Hematopoietic multipotent progenitor cell treated with erythropoietin and hydrocortisone succinate and interleukin-3 and kit ligand, for 6 days (in vitro differentiated cells): ENCODE data around the gene TMPRSS11F.
"Not testable (repeated sequence)": the region's sequence is repeated elsewhere in the genome, so short reads cannot be mapped to it uniquely, and the experiment has no call there.

ENCODE experiments used
- DNase-seq: peaks from one replicate; pipeline ENCODE4 v3.0.0-alpha.2; 2015

TMPRSS11F gene

DNA sequence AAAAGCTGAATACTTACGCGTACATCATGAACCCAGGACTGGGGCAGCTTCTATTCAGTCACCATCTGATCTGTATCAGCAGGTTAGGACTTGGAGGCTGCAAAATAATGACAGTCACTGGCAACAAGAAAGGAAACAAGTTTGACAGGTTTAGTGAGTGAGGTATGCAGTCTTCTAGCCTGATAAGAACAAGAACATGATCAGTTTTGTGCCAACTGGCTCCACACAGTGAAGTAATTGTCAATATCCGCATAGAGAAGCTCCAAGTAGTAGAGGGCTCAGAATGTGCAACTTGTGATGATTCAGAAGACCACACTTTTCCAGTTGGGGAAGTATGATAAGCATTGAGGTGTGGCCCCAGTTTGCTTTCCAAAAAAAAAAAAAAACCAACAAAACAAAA is at the start of gene TMPRSS11F:
Gene TMPRSS11F (minus strand): TSS at position 77 of the 400 bp plus-strand sequence. CDS start 49 bp downstream, at position 28.
- peak; percentile 75 for DNase-seq

DNA sequence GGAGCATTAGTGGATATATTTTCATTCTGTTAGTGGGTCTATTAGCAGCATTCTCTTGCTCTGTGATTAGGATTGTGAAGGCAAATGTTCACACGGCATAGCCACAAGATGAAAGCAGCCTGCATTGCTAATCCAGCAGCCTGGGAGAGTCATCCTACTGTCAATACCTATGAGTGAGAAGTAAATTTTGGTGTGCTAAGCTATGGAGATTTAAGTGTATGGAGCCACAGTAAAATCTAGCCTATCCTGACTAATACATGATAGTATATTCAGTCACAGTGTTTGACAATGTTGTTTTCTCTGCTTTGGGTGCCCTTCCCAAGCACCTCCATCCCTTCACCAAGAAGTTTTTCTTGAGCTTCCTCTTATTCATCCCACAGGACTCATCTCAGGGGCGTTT is 47.2 kb upstream of the TMPRSS11F start:
- DNase-seq = no peak

DNA sequence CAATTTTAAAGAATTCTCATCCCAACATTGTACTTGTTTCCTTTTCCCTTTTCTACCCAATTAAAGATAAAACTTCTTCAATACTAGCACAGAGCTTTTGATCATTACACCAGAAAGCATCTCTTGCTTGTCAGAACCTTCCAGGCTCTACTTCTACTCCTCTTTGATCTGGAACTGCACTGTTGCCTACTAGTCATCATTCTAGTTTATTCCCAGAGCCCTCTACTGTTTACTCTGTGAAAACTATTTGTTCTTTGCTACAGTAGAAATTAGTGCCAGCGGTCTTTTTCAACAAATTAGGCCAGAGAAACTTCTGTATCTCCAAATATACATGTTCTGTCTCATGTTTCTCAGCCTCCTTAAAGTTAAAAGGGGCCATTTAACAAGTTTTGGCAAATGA is 46.8 kb upstream of the TMPRSS11F start:
- DNase-seq = no peak

DNA sequence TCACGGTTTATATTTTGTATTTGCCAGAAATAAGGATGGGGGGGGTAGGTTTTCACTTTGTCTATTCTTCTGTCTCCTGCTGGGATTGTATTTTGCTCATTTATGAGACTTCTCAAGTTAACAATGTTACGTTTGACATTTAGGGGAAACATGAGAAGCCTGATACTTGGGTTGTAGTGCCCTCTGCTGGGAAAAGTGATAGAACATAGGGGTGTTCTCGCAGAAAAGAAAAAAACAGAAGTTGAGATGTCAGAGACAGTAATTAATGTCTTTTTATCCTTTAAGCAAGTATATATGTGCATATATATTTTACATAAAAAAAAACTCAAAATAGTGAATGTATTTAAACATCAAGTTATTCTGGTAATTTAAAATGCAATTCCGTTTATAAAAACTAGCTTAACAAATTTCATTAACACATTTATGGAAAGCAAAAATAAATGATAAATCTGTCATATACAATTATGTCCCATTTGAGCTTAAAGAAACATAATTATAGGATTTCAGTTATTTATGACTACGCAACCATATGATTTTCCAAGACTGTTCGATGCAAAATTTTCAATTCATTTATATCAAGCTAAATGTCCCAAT is 46.0 kb upstream of the TMPRSS11F start:
- DNase-seq = peak; percentile 85

DNA sequence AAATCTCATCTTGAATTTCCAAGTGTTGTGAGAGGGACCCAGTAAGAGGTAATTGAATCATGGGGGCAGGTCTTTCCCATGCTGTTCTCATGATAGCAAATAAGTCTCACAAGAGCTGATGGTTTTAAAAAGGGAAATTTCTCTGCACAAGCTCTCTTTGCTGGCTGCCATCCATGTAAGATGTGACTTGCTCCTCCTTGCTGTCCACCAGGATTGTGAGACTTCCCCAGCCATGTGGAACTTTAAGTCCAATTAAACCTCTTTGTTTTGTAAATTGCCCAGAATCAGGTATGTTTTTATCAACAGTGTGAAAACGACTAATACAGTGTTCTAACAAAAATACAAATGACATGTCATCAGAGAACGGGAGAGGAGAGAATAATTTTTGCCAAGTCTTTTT is 44.7 kb upstream of the TMPRSS11F start:
- DNase-seq = not testable (repeated sequence)

DNA sequence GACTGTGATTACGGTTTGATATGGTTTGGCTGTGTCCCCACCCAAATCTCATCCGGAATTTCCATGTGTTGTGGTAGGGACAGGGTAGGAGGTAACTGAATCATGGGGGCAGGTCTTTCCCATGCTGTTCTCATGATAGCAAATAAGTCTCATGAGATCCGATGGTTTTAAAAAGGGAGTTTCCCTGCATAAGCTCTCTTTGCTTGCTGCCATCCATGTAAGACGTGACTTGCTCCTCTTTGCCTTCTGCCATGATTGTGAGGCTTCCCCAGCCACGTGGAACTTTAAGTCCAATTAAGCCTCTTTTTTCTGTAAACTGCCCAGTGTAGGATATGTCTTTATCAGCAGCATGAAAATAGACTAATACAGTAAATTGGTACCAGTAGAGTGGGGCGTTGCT is 42.5 kb upstream of the TMPRSS11F start:
- DNase-seq = not testable (repeated sequence)

DNA sequence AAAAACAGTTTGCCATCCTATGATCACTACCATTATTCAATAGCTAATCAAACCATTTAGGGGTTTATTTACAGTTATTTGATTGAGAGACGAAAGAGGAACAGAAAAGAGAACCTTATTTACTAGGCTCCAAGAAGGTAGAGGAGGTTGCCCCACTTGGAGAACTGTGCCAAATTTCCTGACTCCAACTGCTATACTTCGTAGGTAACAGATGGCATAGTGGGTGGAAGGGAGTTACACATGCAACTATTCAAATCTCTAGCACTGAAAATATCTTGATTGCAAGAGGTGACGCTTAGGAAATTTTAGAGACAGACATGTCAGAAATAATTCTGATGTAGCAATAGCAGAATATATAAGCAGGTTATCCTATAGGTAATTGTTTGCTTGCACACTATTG is 38.0 kb upstream of the TMPRSS11F start:
- DNase-seq = no peak

DNA sequence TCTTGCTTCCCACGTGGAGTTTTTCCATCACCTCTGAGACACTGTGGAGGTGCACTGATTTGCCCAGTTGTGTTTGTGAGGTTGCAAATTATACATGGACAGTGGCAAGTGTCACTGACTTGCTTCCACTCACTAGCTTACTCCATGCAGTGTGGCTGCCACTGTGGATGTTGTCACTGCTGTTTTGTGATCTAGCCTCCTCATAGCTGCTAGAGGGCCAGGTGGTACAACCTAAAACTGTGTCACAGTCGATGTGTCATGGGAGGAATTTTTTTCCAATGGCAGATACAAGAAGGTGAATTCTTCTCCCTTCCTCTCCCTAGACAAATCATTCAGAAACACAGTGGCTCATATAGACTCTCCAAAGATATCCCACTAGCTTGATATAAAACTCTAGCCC is 37.5 kb upstream of the TMPRSS11F start:
- no peak for DNase-seq

DNA sequence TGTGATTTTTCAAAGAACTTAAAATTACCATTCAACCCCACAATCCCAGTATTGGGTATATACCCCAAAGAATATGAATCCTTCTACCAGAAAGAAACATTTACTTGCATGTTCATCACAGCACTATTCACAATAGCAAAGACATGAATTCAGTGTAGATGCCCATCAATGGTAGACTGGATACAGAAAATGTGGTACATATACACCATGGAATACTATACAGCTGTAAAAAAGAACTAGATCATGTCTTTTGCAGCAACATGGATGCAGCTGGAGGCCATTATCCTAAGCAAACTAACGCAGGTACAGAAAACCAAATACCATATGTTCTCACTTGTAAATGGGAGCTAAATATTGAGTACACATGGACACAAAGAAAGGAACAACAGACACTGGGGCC is 34.1 kb upstream of the TMPRSS11F start:
- DNase-seq = no peak

DNA sequence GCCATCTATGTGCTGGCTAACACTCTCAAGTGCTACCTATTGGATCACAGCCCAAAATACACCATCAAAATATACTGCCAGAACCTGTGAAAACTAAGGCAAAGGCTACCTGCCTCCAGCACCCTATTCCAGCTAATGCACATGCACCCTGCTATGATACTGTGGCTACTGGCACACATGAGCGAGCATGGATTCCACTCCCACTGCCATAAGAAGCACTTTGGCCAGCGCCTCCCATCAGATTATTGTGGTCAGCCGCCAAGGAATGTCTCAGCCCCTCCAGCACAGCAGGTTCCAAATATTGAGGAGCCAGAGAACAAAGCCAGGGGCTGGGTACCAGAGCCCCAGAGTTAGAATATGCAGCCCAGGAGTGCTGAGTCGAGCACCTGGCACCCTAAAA is 32.5 kb upstream of the TMPRSS11F start:
- no peak for DNase-seq

DNA sequence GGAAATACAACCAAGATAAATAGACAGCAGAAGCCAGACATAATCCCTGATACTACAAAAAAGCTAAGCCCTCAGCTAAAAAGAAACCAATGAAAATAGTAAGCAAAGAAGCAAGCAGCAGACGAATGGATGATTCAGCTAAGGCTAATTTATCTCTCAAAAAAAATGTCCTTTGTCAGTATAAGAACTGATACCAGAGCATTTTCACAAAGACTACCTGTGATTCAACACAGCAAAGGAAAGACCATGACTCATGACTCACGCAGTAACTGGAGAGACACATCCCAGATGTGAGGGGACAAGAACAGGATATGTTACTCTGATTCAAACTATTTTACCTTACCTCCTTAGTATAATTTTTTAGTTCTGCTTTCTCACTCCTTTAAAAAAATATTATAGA is 22.7 kb upstream of the TMPRSS11F start:
- no peak for DNase-seq

DNA sequence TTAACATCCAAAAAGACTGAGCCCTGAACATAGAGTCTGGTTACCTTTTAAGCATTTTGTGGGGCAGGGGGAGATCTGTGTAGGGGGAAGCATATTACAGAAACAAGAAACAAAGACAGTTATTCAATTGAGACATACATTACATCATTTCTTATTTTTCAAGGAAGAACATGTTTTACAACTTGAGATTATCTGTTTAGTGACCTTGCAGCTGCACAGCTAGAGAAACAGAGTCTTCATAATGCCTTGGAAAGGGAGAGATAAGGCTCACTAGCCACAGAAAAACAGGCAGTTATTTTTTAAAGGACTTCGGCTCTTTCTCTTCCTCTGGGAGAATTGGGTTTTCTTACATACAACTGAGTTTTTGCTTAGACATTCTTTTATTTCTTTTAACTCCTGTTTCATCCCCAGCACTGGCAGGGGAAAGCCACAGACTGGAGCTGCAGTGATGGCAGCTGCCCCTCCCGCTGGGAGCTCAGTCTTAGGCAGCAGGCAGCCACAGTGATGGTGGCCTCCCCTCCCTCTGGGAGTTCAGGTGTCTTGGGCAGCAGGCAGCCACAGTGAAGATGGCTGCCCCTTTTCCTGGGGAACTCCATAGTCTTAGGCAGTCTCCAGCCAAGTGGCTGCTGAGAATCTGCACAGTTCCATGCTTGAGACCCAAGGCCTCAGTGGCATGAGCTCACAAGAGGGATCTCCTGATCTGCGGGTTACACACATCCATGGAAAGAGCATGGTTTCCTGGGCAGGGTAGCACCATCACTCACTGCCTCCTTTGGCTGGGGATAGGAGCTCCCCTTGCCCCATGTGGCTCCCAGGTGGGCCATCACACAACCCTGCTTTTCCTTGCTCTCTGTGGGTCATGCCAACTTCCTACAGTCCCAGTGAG is 19.4 kb upstream of the TMPRSS11F start:
- DNase-seq = peak; percentile 22

DNA sequence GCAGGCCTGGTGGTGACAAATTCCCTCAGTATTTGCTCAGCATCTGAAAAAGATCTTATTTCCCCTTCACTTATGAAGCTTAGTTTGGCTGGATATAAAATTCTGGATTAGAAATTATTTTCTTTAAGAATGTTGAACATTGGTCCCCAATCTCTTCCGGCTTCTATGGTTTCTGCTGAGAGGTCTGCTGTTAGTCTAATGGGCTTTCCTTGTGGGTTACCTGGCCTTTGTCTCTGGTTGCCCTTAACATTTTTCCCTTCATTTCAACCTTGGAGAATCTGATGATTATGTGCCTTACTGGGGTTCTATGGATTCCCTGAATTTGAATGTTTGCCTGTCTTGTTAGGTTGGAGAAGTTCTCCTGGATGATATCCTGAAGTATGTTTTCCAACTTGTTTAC is 17.4 kb upstream of the TMPRSS11F start:
- DNase-seq = no peak

DNA sequence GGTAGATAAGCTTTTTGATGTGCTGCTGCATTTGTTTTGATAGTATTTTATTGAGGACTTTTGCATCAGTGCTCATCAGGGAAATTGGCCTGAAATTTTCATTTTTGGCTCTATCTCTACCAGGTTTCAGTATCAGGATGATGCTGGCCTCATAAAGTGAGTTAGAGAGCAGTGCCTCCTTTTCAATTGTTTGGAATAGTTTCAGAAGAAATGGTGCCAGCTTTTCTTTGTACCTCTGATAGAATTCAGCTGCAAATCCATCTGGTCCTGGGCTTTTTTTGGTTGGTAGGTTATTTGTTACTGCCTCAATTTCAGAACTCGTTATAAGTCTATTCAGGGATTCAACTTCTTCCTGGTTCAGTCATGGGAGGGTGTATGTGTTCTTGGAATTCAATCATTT is 15.6 kb upstream of the TMPRSS11F start:
- no peak for DNase-seq

DNA sequence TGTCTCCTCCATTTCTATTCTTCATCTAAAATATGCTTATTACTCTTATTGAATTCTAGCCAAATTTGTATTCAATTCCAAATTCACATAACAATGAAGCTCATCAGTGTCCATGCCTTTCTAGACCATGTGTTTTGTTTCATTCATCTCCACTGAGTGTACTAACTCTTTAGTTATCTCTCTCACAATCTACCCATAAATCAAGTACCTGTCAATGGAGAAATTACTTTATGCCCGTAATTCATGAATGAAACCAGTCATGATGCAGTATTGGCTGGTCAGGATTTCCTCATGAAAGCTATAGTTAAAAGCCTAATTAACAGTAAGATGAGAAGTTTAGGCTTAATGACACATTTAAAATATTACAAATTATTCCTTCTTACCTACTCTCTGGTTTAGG is 12.2 kb upstream of the TMPRSS11F start:
- DNase-seq = no peak

DNA sequence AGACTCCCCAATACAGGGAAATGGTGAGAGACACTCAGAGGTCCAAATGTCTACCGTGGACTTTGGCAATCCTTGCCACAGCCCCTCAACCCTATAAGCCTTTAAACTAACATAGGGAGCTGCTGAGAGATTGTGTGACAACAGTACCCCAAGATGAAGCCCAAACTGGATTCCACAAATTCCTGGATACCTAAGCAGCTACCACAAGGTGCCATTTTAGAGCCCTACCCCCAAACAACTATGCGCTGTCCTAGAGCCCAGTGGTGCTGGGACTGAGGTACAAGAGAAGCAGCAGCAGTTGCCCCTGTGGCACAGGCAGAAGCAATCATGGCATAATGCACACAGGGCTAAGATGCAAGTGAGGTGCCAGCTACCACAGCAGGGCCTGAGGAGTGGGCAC is 2.7 kb upstream of the TMPRSS11F start:
- DNase-seq = no peak

DNA sequence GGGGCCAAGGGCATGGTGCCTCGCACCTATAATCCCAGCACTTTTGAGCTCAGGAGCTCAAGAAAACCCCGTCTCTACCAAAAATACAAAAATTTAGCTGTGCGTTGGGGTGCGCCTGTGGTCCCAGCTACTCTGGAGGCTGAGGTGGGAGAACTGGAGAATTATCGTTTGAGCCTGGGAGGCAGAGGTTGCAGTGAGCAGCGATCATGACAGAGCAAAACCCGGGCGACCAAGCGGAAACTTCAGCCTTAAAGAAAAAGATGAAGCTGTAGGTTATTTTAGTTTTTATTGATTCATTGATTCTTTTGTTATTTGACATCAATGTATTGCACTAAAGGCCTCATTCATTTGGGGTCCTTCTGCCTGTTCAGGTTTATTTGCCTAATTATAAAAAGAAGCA is 5.4 kb downstream of the TMPRSS11F start:
- DNase-seq = no peak

DNA sequence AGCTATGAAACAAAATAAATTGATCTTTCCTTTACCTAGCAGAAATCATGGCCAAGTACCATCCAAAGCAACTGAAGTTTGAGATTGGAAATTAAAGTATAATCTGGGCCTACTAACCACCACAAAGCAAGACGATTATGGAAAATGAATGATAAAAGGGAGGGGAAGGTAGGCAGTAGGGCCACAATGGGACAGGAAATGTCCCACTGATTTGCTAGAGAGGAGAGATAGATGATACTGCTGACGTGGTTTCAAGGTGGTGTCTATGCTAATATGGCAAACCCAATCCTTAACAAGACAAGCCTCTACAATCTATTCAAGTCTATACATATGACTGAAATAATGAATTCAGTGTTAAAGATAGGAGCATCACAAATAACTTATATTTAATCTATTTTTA is 6.1 kb downstream of the TMPRSS11F start:
- DNase-seq = no peak

DNA sequence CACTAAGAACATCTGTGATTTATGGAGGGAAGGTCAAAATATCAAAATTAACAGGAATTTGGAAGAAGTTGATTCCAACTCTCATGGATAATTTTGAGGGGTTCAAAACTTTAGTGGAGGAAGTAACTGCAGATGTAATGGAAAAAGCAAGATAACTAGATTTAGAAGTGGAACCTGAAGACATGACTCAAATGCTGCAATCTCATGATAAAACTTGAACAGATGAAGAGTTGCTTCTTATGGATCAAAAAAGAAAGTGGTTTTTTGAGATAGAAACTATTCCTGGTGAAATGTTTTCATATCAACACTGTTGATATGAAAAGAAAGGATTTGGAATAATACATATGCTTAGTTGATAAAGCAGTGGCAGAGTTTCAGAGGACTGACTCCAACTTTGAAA is 9.7 kb downstream of the TMPRSS11F start:
- DNase-seq = no peak

DNA sequence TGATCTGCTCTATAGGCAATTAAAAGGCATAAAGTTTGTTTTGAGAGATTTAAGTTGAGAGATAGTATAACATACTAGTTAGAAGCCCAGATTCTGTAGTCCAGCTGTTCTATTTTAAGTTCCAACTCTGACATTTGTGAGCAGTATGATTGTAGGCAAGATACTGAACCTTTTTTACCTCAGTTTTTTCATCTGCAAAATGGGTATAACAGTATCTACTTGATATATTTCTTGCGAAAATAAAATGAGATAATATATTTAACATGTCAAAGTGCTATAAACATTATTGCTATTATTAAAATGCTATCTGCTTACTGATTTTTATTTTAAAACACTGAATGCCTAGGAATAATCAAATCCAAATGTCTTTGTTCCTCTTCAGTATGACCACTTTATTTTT is 19.2 kb downstream of the TMPRSS11F start:
- DNase-seq = no peak

DNA sequence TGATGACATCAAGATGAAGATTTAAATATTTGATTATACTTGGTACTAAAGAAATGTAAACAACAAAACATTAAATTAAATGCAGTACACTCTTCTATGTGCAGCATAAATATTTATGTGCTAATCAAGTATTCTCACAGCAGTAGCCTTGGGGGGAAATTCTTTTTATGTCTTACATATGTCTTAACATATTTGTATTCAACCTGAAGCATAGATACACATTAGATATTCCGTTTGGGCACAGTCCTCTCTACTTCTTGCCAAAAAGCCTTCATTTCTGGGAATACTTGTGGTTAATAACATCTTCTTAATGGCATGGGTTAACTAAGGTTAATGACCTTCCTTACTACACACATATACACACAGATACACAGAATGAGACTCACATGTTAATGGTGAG is 19.8 kb downstream of the TMPRSS11F start:
- no peak for DNase-seq

DNA sequence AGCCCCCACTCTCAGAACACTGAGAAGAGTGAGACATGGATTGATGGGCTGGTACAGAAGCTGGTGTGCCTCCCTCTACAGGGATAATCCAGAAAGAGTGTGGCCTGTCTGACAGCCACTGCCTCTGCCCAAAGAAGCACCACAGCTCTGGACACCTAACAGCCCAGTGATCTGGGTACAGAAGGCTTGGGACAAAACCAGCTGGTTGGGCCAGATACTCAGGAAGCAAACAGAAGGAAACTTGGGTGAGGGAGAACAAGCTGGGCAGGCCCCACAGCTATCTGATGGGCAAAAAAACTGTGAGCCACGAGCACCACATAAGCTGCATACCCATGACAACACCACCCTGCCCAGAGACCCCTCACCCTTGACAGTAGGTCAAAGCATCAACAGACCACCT is 46.9 kb downstream of the TMPRSS11F start:
- no peak for DNase-seq

DNA sequence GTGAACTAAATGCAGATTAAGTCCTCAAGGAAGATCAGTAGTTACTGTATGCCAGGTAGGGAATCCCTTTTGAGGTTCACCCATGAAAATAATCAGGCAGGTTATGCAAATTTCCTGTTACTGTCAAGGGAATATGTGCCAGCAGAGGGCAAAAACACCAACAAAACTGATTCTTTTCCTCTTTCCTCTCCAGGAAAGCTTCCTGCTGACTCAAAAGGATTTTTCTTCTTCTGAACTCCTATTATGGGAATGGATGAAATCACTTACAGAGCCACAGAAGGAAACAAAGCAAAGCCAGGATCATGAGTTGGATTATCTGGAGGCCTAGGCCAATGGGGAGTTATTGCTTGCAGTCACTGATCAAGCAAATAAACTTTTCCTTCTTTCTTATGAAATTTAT is 49.7 kb downstream of the TMPRSS11F start:
- no peak for DNase-seq

DNA sequence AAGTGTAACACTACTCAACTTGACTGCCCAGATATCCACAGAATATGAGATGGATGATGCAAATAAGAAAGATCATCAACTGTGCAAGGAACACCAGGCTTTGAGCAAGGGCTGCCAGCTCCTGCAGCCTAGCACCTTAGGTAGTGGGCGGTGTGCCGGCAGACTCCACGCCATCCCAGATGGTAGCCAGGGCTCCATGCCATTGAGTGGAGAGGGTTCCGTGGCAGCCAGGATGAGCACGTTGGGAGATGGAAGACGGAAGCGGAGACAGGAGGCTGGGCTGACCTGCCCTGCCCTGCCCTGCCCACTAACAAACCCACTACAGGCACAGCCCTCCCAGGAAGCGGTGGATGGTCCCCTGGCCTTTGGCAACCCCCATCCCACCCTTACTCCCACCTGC is 51.9 kb downstream of the TMPRSS11F start:
- DNase-seq = no peak

DNA sequence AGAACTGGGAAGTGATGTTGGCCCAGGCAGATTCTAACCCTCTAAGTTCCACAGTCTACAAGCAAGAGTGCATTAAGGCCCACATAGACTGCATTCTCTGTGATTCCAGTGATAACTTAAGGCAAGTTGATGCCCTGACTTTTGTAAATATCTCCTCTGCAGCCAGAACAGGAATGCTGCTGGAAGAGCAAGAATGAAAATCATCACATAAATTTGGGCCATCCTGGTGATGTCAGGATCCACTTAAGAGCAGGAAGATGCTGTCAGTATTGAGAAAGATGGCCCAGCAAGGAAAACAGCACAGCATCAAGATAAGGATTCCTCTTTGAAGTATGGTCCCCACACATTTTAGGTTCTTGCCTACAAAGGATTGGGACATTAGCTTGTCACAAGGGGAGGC is 52.4 kb downstream of the TMPRSS11F start:
- no peak for DNase-seq
